IMR-90 (cell line): ENCODE data around the gene MGLL. TPM values are rescaled to one million over a fixed set of nuclear protein-coding genes. Genes with fewer than 3 reads are reported as not detected.

Source experiments
- ATAC-seq: fragments of 200-7000 bp; cut with Tn5 transposase; 2 replicates; pipeline ENCODE4 v1.9.1; 2020; ENCODE audit warnings: low read depth, mild to moderate bottlenecking, moderate library complexity
- BruUV-seq: library from RNA; stranded (reverse); fragments of 400-500 nt; replicated peaks from 2 replicates; lab custom pipeline; 2021; lab: Mats Ljungman, UMichigan
- CTCF ChIA-PET: fragments of 300-600 bp; formaldehyde crosslinking; extraction: SDS; loops from one replicate; lab custom pipeline; 2021; ENCODE audit warnings: antibody characterized with exemption; lab: Yijun Ruan, JAX
- POLR2A ChIA-PET: fragments of 300-600 bp; sonication (Branson Sonifier 250); formaldehyde crosslinking; loops from one replicate; lab custom pipeline; 2022; ENCODE audit warnings: antibody characterized with exemption; ENCODE audit not compliant: unreplicated experiment; lab: Charles Lee
- DNase-seq: peaks from one replicate; pipeline ENCODE4 v3.0.0; 2013
- H2AFZ ChIP-seq: replicated peaks from 2 replicates; pipeline ENCODE3; 2013; ENCODE audit warnings: low read length, mild to moderate bottlenecking; ENCODE audit not compliant: poor library complexity
- H2AK5ac ChIP-seq: 2 replicates; pipeline ENCODE4 v1.6.1; 2013; ENCODE audit warnings: low read depth, low read length, inconsistent platforms
- H2AK9ac ChIP-seq: replicated peaks from 2 replicates; pipeline ENCODE3; 2013; ENCODE audit warnings: mild to moderate bottlenecking, low read depth, low read length, moderate library complexity; ENCODE audit not compliant: poor library complexity
- H2BK120ac ChIP-seq: 2 replicates; pipeline ENCODE4 v1.6.1; 2013; ENCODE audit warnings: low read depth, low read length, inconsistent platforms
- H2BK15ac ChIP-seq: 3 replicates; pipeline ENCODE4 v1.6.1; 2013; ENCODE audit warnings: low read depth, low read length, inconsistent platforms
- H2BK20ac ChIP-seq: 2 replicates; pipeline ENCODE4 v1.6.1; 2013; ENCODE audit warnings: low read depth, mild to moderate bottlenecking, inconsistent platforms, low read length, moderate library complexity
- H2BK5ac ChIP-seq: 2 replicates; pipeline ENCODE4 v1.6.1; 2013; ENCODE audit warnings: mild to moderate bottlenecking, low read depth, low read length, inconsistent platforms; ENCODE audit not compliant: poor library complexity, severe bottlenecking
- H3K14ac ChIP-seq: replicated peaks from 2 replicates; pipeline ENCODE4 v1.6.1; 2013; ENCODE audit warnings: low read depth, low read length, inconsistent platforms
- H3K18ac ChIP-seq: 2 replicates; pipeline ENCODE4 v1.6.1; 2013; ENCODE audit warnings: low read depth, low read length, control low read depth
- H3K23ac ChIP-seq: 2 replicates; pipeline ENCODE4 v1.6.1; 2013; ENCODE audit warnings: low read depth, low read length, inconsistent platforms
- H3K27ac ChIP-seq: 2 replicates; pipeline ENCODE4 v1.5.1; 2013; ENCODE audit warnings: mild to moderate bottlenecking, control low read depth, low read length; ENCODE audit not compliant: insufficient read depth
- H3K27me3 ChIP-seq: 2 replicates; pipeline ENCODE4 v1.6.1; 2013; ENCODE audit warnings: low read length; ENCODE audit not compliant: control insufficient read depth, insufficient read depth
- H3K36me3 ChIP-seq: 2 replicates; pipeline ENCODE4 v1.6.1; 2013; ENCODE audit warnings: low read length, mixed read lengths; ENCODE audit not compliant: control insufficient read depth, insufficient read depth
- H3K4ac ChIP-seq: 2 replicates; pipeline ENCODE4 v1.6.1; 2013; ENCODE audit warnings: low read depth, low read length, inconsistent platforms
- H3K4me1 ChIP-seq: 2 replicates; pipeline ENCODE4 v1.6.1; 2013; ENCODE audit warnings: low read length, mixed read lengths; ENCODE audit not compliant: control insufficient read depth, insufficient read depth
- H3K4me2 ChIP-seq: 2 replicates; pipeline ENCODE4 v1.6.1; 2013; ENCODE audit warnings: low read depth, mild to moderate bottlenecking, control low read depth, low read length, moderate library complexity
- H3K4me3 ChIP-seq: 2 replicates; pipeline ENCODE4 v1.5.1; 2013; ENCODE audit warnings: low read depth, mild to moderate bottlenecking, control low read depth, low read length, moderate library complexity; ENCODE audit not compliant: insufficient read depth
- H3K56ac ChIP-seq: 2 replicates; pipeline ENCODE4 v1.6.1; 2013; ENCODE audit warnings: low read length, inconsistent platforms; ENCODE audit not compliant: insufficient read depth; ENCODE audit errors: extremely low read depth
- H3K79me1 ChIP-seq, 2 experiments: 2 replicates each; pipeline ENCODE4 v1.6.1; 2013; ENCODE audit warnings: low read length in 2 of 2, inconsistent platforms in 1 of 2, low read depth in 1 of 2
- H3K9ac ChIP-seq: 2 replicates; pipeline ENCODE4 v1.6.1; 2013; ENCODE audit warnings: low read depth, low read length, control low read depth
- H3K9me1 ChIP-seq: 2 replicates; pipeline ENCODE4 v1.6.1; 2013; ENCODE audit warnings: low read length, inconsistent platforms; ENCODE audit not compliant: insufficient read depth
- H3K9me3 ChIP-seq: 2 replicates; pipeline ENCODE4 v1.6.1; 2013; ENCODE audit warnings: low read length; ENCODE audit not compliant: control insufficient read depth, insufficient read depth
- H4K20me1 ChIP-seq: 2 replicates; pipeline ENCODE4 v1.6.1; 2013; ENCODE audit warnings: low read length, inconsistent platforms; ENCODE audit not compliant: insufficient read depth
- H4K5ac ChIP-seq: 2 replicates; pipeline ENCODE4 v1.6.1; 2013; ENCODE audit warnings: mild to moderate bottlenecking, low read depth, low read length, control low read depth
- H4K8ac ChIP-seq, 2 experiments: 2 replicates each; pipeline ENCODE4 v1.6.1; 2013; ENCODE audit warnings: low read depth in 2 of 2, low read length in 2 of 2, control low read depth in 1 of 2, inconsistent platforms in 1 of 2
- H4K91ac ChIP-seq: 2 replicates; pipeline ENCODE4 v1.6.1; 2013; ENCODE audit warnings: low read depth, low read length, inconsistent platforms; ENCODE audit not compliant: insufficient read depth
- CTCF ChIP-seq: conservative IDR thresholded peaks from 2 replicates; pipeline ENCODE4 v1.5.1; 2012; ENCODE audit warnings: mild to moderate bottlenecking, low read depth, low read length, improper control_type of control experiment
- SMC3 ChIP-seq: fragments of 150-350 bp; IDR thresholded peaks from 2 replicates; pipeline ENCODE4 v1.6.1; 2016; ENCODE audit warnings: low read depth, mild to moderate bottlenecking, antibody characterized with exemption, low read length, moderate library complexity
- USF2 ChIP-seq: fragments of 150-350 bp; IDR thresholded peaks from 2 replicates; pipeline ENCODE4 v1.6.1; 2017; ENCODE audit warnings: mild to moderate bottlenecking, antibody characterized with exemption, low read length, low read depth
- WGBS, 2 experiments: methylation state at CpG; one replicate each; pipeline versions ENCODE4 v1.1.5 to v1.1.7; 2013; ENCODE audit warnings: missing lambda C conversion rate in 2 of 2; ENCODE audit not compliant: insufficient read length in 1 of 2; ENCODE audit errors: extremely low coverage in 2 of 2; 5-methylcytosine and 5-hydroxymethylcytosine counted together
- dilution Hi-C: fragments of 300-500 bp; cut with HindIII; formaldehyde crosslinking; loops from one replicate; pipeline ENCODE4 v1.14.3; 2018; ENCODE audit warnings: low sequenced_read_pairs; ENCODE audit not compliant: unreplicated experiment
- in situ Hi-C: fragments of 300-500 bp; cut with MboI; formaldehyde crosslinking; loops from 3 replicates; pipeline ENCODE4 v1.14.3; 2019; ENCODE audit warnings: low sequenced_read_pairs, inconsistent platforms, mixed read lengths
- intact Hi-C: fragments of 100-400 bp; cut with micrococcal nuclease; formaldehyde crosslinking; loops from 2 replicates; pipeline ENCODE4 v1.10.0; 2022
- polyA plus RNA-seq, 3 experiments: library from polyadenylated mRNA; depleted of rRNA; stranded (reverse); fragments of >200 nt; gene quantifications; 2 replicates each; pipeline ENCODE4 v1.2.3, GENCODE V29; 2012; ENCODE audit warnings: low replicate concordance in 1 of 3
- total RNA-seq: library from RNA; depleted of rRNA; stranded (reverse); fragments of >200 nt; gene quantifications from 2 replicates; pipeline ENCODE4 v1.2.3, GENCODE V29; 2012

MGLL gene
- total and polyA plus RNA-seq, 2 of the 4 experiments (the other 2 are of a cell fraction): 23.7 to 60.6 TPM

- in situ Hi-C loops: no loop called here
- no peak overlapping the region for H2BK5ac ChIP-seq
- no peak overlapping the region for H2AK5ac ChIP-seq
- H2BK120ac ChIP-seq: no peak overlapping the region
- H3K4me1 ChIP-seq: peaks cover 7% of the 10 kb centered on the region
- no peak overlapping the region for H4K8ac ChIP-seq
- H3K27ac ChIP-seq: no peak overlapping the region
- peaks cover 10% of the 10 kb centered on the region; the same call in 1 of the 2 replicates for H3K9me1 ChIP-seq
- H2AFZ ChIP-seq: no peak overlapping the region
- H3K56ac ChIP-seq: no peak overlapping the region
- H3K4me3 ChIP-seq: no peak overlapping the region
- H3K79me1 ChIP-seq: peaks cover 5 to 16% of the 10 kb centered on the region in 2 experiments; a peak in 3 of 4 replicates
- H2BK15ac ChIP-seq: no peak overlapping the region
- H4K5ac ChIP-seq: no peak overlapping the region
- CTCF ChIA-PET: no interaction called here
- no peak overlapping the region for H4K91ac ChIP-seq
- H2AK9ac ChIP-seq: peak overlapping the region; percentile 53
- no peak for DNase-seq
- no peaks in the 10 kb centered on the region for H3K36me3 ChIP-seq
- no peak for ATAC-seq
- no peak overlapping the region for H3K18ac ChIP-seq
- H3K14ac ChIP-seq: no peak overlapping the region
- WGBS, 2 experiments: 78% methylated on average over 2 of the region's 6 CpGs; no CpG with 5 or more reads in 1 of the 2 experiments
- H4K20me1 ChIP-seq: no peaks in the 10 kb centered on the region; the same call in 1 of the 2 replicates
- BruUV-seq: no TSS peak
- dilution Hi-C loops: no loop called here
- H3K4me2 ChIP-seq: no peak overlapping the region
- POLR2A ChIA-PET: no interaction called here
- H3K9ac ChIP-seq: no peak overlapping the region
- H3K9me3 ChIP-seq: no peaks in the 10 kb centered on the region
- TF ChIP-seq CTCF: no peak
- no peak for TF ChIP-seq USF2
- TF ChIP-seq SMC3: no peak
- no peak overlapping the region for H3K23ac ChIP-seq
- H3K27me3 ChIP-seq: peaks cover 3% of the 10 kb centered on the region; the same call in 1 of the 2 replicates
- H2BK20ac ChIP-seq: no peak overlapping the region
- intact Hi-C loops: no loop called here
- no peak overlapping the region for H3K4ac ChIP-seq
Observed at GRCh38 chr3:127667119-127667681, 155.1 kb downstream of the MGLL start.
